OCI-LY7 (cell line): Measurements from ENCODE around the gene DNMT1. TPM values are rescaled to one million over a fixed set of nuclear protein-coding genes. Genes with fewer than 3 reads are reported as not detected.
A peak's percentile ranks its signal among the peaks of the same experiment; 100 is the strongest.

Source experiments
- BruUV-seq: library from RNA; stranded (reverse); fragments of 400-500 nt; replicated peaks from 2 replicates; lab custom pipeline; 2021; lab: Mats Ljungman, UMichigan
- CTCF ChIA-PET: fragments of 300-600 bp; sonication (Branson Sonifier 250); formaldehyde crosslinking; loops from one replicate; lab custom pipeline; 2022; ENCODE audit warnings: antibody characterized with exemption; ENCODE audit not compliant: unreplicated experiment; lab: Charles Lee
- POLR2A ChIA-PET: fragments of 300-600 bp; sonication (Branson Sonifier 250); formaldehyde crosslinking; loops from one replicate; lab custom pipeline; 2022; ENCODE audit warnings: antibody characterized with exemption; lab: Charles Lee
- DNase-seq: peaks from one replicate; pipeline ENCODE4 v3.0.0-alpha.2; 2015; ENCODE audit warnings: low spot score
- H2AFZ ChIP-seq: fragments of 200-600 bp; sonication (generic), shearing (Covaris generic); 2 replicates; pipeline ENCODE4 v1.6.1; 2014; ENCODE audit warnings: mild to moderate bottlenecking, antibody characterized with exemption, low read length, moderate library complexity
- H3K27ac ChIP-seq: fragments of 200-600 bp; sonication (generic); 2 replicates; pipeline ENCODE4 v1.5.1; 2014; ENCODE audit warnings: mixed run types, low read depth, mild to moderate bottlenecking, moderate library complexity, low read length, inconsistent platforms; ENCODE audit not compliant: poor library complexity, severe bottlenecking
- H3K36me3 ChIP-seq: fragments of 200-600 bp; sonication (generic); 2 replicates; pipeline ENCODE4 v1.6.1; 2014; ENCODE audit warnings: mild to moderate bottlenecking, antibody characterized with exemption, low read length, moderate library complexity, mixed read lengths; ENCODE audit not compliant: insufficient read depth
- H3K4me1 ChIP-seq: fragments of 200-600 bp; sonication (generic); 2 replicates; pipeline ENCODE4 v1.5.1; 2014; ENCODE audit warnings: mild to moderate bottlenecking, low read length; ENCODE audit not compliant: insufficient read depth, poor library complexity, severe bottlenecking
- H3K4me2 ChIP-seq: fragments of 200-600 bp; sonication (generic); 2 replicates; pipeline ENCODE4 v1.6.1; 2014; ENCODE audit warnings: mild to moderate bottlenecking, low read length
- H3K4me3 ChIP-seq: fragments of 200-600 bp; sonication (generic); 2 replicates; pipeline ENCODE4 v1.5.1; 2014; ENCODE audit warnings: mild to moderate bottlenecking, low read depth, low read length; ENCODE audit not compliant: poor library complexity, severe bottlenecking
- H3K79me2 ChIP-seq: fragments of 200-600 bp; sonication (generic); 2 replicates; pipeline ENCODE4 v1.6.1; 2016; ENCODE audit warnings: low read depth, mild to moderate bottlenecking, low read length, moderate library complexity, mixed read lengths; ENCODE audit not compliant: insufficient read depth
- H3K9me2 ChIP-seq: fragments of 200-600 bp; sonication (generic); 2 replicates; pipeline ENCODE4 v1.6.1; 2016; ENCODE audit warnings: mild to moderate bottlenecking, low read length, mixed read lengths; ENCODE audit not compliant: insufficient read depth
- H3K9me3 ChIP-seq: fragments of 200-600 bp; sonication (generic); 2 replicates; pipeline ENCODE4 v1.6.1; 2014; ENCODE audit warnings: mild to moderate bottlenecking, mixed run types, low read length, mixed read lengths
- H4K20me1 ChIP-seq: fragments of 200-600 bp; sonication (generic); 2 replicates; pipeline ENCODE4 v1.6.1; 2014; ENCODE audit warnings: mild to moderate bottlenecking, antibody characterized with exemption, low read length, moderate library complexity, mixed read lengths; ENCODE audit not compliant: insufficient read depth
- CTCF ChIP-seq: fragments of 200-600 bp; sonication (generic); conservative IDR thresholded peaks from 2 replicates; pipeline ENCODE4 v1.5.1; 2014; ENCODE audit warnings: mild to moderate bottlenecking, antibody characterized with exemption, low read length, moderate library complexity, mixed read lengths
- EZH2phosphoT487 ChIP-seq: fragments of 200-600 bp; sonication (generic); IDR thresholded peaks from 2 replicates; pipeline ENCODE4 v1.6.1; 2018; ENCODE audit warnings: low read depth, borderline replicate concordance, mild to moderate bottlenecking, mixed run types, antibody characterized with exemption, low read length, moderate library complexity, mixed read lengths
- intact Hi-C: fragments of 100-400 bp; cut with micrococcal nuclease; formaldehyde crosslinking; loops from one replicate; pipeline ENCODE4 v1.10.0; 2022; ENCODE audit not compliant: unreplicated experiment
- total RNA-seq, 2 experiments: library from RNA; depleted of rRNA in 1 of 2; stranded (reverse); fragments of >200 nt in 1 of 2; shearing (Covaris generic) in 1 of 2; gene quantifications; 2 replicates each; pipeline ENCODE4 v1.2.3, GENCODE V29; 2014 to 2022

The DNMT1 gene
- total RNA-seq, 2 experiments from 2014 or later: 329 to 680 TPM

- no peaks in the 10 kb centered on the region for H3K9me2 ChIP-seq
- peaks cover 64% of the 10 kb centered on the region for H3K36me3 ChIP-seq
- H3K4me1 ChIP-seq: peaks cover 82% of the 10 kb centered on the region
- peaks cover 92% of the 10 kb centered on the region for H3K79me2 ChIP-seq
- no peak overlapping the region for H2AFZ ChIP-seq
- H3K9me3 ChIP-seq: no peaks in the 10 kb centered on the region
- H3K4me2 ChIP-seq: peak overlapping the region; percentile 95
- peak; percentile 54 for DNase-seq
- TF ChIP-seq CTCF (no peak), EZH2phosphoT487 (no peak)
- ChIA-PET CTCF (interaction anchor here (1.6 to 1.8 kb wide), 2 partner anchors 16 to 21 kb away, joined by 4 to 6 read pairs; no protein-coding TSS in a partner anchor), POLR2A (interaction anchor here (1.0 kb wide), 2 partner anchors 8 to 14 kb away, joined by 4 read pairs; no protein-coding TSS in a partner anchor)
- peak overlapping the region; percentile 95 for H3K4me3 ChIP-seq
- H4K20me1 ChIP-seq: no peaks in the 10 kb centered on the region
- peak overlapping the region; percentile 95 for H3K27ac ChIP-seq
- BruUV-seq: no TSS peak
- intact Hi-C loops: no loop called here
These were observed 33.6 kb upstream of the DNMT1 start for GRCh38 chr19:10228393-10228792.

- Histone ChIP-seq H3K9me2 (no peaks in the 10 kb centered on the region), H3K9me3 (no peaks in the 10 kb centered on the region), H3K4me2 (peak overlapping the region; percentile 95), H4K20me1 (no peaks in the 10 kb centered on the region), H3K79me2 (peaks cover 93% of the 10 kb centered on the region), H2AFZ (no peak overlapping the region), H3K4me1 (peaks cover 82% of the 10 kb centered on the region), H3K36me3 (peaks cover 72% of the 10 kb centered on the region), H3K4me3 (peak overlapping the region; percentile 61), H3K27ac (peak overlapping the region; percentile 95)
- intact Hi-C loops: no loop called here
- ChIA-PET CTCF (interaction anchor here (0.6 to 1.8 kb wide), 3 partner anchors 12 to 23 kb away, joined by 4 to 12 read pairs (median 6); no protein-coding TSS in a partner anchor), POLR2A (interaction anchor here (0.7 to 1.6 kb wide), 2 partner anchors 40 to 194 kb away, joined by 3 read pairs; no protein-coding TSS in a partner anchor)
- peak; percentile 74 for TF ChIP-seq CTCF
- TF ChIP-seq EZH2phosphoT487: no peak
- no TSS peak for BruUV-seq
- no peak for DNase-seq
These were observed 32.5 kb upstream of the DNMT1 start for GRCh38 chr19:10227026-10227971.
